ENCODE measurements around the gene OR5H15. TPM values are rescaled to one million over a fixed set of nuclear protein-coding genes. Genes with fewer than 3 reads are reported as not detected.
"Not testable (repeated sequence)": the region's sequence is repeated elsewhere in the genome, so short reads cannot be mapped to it uniquely, and the experiment has no call there.

Gene OR5H15
- total RNA-seq (not detected), polyA plus RNA-seq (ENCODE audit: insufficient read depth, low read depth, low replicate concordance) (not detected)
- long read RNA-seq, donor 1: 0 reads
- long read RNA-seq, donor 2: 0 reads
- long read RNA-seq, donor 3: 0 reads
- long read RNA-seq, donor 4: 0 reads
- long read RNA-seq, donor 5: 0 reads
- long read RNA-seq, donor 6: 0 reads
- long read RNA-seq, donor 7: 0 reads
- long read RNA-seq, donor 8: 0 reads
- long read RNA-seq, donor 9: 0 reads
- long read RNA-seq, donor 10: 0 reads

DNA sequence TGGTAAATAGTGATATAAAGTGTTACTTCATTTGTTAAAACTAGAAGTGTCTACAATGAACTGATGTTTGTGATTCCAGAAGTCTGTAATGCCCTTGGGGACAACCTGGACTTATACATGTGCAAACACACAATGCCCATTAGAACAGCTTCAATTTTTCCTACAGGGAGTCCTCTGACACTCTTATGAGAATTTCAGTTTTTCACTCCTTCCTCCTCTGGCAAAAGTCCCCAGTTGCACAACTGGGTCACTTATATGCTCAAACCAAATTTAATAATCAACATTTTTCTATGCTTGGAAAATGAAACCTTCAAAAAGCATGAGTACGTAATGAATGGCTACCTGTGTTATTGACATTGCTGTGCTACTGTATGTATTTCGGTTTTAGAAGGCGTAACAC lies at the start of gene OR5H15:
OR5H15 (plus strand) TSS at position 301 of the 400 bp plus-strand sequence. CDS start 2,004 bp downstream, outside the sequence.
- no peak within 1 kb of the TSS for H3K4me3 ChIP-seq (ENCODE audit: low read length in 3 of 3)
- no peak for DNase-seq
- no peak within 1 kb of the TSS for H3K9ac ChIP-seq (ENCODE audit: low read length in 3 of 3)
- no peaks in the 10 kb centered on the region for H3K27me3 ChIP-seq (ENCODE audit: control insufficient read depth, insufficient read depth, low read length)
- no peak within 1 kb of the TSS for H3K27ac ChIP-seq (ENCODE audit: low read depth in 2 of 2, low read length in 2 of 2)
- H3K36me3 ChIP-seq (ENCODE audit: control insufficient read depth in 2 of 3, insufficient read depth in 3 of 3, low read length in 3 of 3): no peaks in the 10 kb centered on the region
- TF ChIP-seq, protein P1, sequence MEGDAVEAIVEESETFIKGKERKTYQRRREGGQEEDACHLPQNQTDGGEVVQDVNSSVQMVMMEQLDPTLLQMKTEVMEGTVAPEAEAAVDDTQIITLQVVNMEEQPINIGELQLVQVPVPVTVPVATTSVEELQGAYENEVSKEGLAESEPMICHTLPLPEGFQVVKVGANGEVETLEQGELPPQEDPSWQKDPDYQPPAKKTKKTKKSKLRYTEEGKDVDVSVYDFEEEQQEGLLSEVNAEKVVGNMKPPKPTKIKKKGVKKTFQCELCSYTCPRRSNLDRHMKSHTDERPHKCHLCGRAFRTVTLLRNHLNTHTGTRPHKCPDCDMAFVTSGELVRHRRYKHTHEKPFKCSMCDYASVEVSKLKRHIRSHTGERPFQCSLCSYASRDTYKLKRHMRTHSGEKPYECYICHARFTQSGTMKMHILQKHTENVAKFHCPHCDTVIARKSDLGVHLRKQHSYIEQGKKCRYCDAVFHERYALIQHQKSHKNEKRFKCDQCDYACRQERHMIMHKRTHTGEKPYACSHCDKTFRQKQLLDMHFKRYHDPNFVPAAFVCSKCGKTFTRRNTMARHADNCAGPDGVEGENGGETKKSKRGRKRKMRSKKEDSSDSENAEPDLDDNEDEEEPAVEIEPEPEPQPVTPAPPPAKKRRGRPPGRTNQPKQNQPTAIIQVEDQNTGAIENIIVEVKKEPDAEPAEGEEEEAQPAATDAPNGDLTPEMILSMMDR (IDR thresholded peaks at IDR 0.05; ENCODE audit: borderline replicate concordance, extremely low read depth, insufficient read depth): no peak
- peaks cover 0 to 2% (median 0%) of the 10 kb centered on the region in 3 donors for H3K9me3 ChIP-seq (ENCODE audit: control insufficient read depth in 2 of 3, insufficient read depth in 1 of 3, low read length in 3 of 3)
- peaks cover 0 to 3% (median 0%) of the 10 kb centered on the region in 3 donors for H3K4me1 ChIP-seq (ENCODE audit: control insufficient read depth in 2 of 3, insufficient read depth in 2 of 3, low read depth in 1 of 3, low read length in 3 of 3)
- FAIRE-seq: no peak
- intact Hi-C loops (cut with DNase I): no loop called here

- intact Hi-C loops (cut with DNase I): no loop called here
- H3K27ac ChIP-seq (ENCODE audit: low read depth in 2 of 2, low read length in 2 of 2): no peak within 1 kb of the TSS
- no peaks in the 10 kb centered on the region for H3K36me3 ChIP-seq (ENCODE audit: control insufficient read depth in 2 of 3, insufficient read depth in 3 of 3, low read length in 3 of 3)
- no peaks in the 10 kb centered on the region for H3K9me3 ChIP-seq (ENCODE audit: control insufficient read depth in 2 of 3, insufficient read depth in 1 of 3, low read length in 3 of 3)
- H3K27me3 ChIP-seq (ENCODE audit: control insufficient read depth, insufficient read depth, low read length): no peaks in the 10 kb centered on the region
- FAIRE-seq (no peak), DNase-seq (no peak)
- TF ChIP-seq, protein P1 (IDR thresholded peaks at IDR 0.05; ENCODE audit: borderline replicate concordance, extremely low read depth, insufficient read depth): no peak
- H3K4me1 ChIP-seq (ENCODE audit: control insufficient read depth in 2 of 3, insufficient read depth in 2 of 3, low read depth in 1 of 3, low read length in 3 of 3): no peaks in the 10 kb centered on the region
- no peak within 1 kb of the TSS for H3K4me3 ChIP-seq (ENCODE audit: low read length in 3 of 3)
- no peak within 1 kb of the TSS for H3K9ac ChIP-seq (ENCODE audit: low read length in 3 of 3)
Observed at GRCh38 chr3:98130421-98130820, 36.1 kb upstream of the OR5H15 start, which contains the start of gene OR5H1. OR5H1 (plus strand) TSS chr3:98130721; CDS start chr3:98132698, 1,977 bp downstream.

DNA sequence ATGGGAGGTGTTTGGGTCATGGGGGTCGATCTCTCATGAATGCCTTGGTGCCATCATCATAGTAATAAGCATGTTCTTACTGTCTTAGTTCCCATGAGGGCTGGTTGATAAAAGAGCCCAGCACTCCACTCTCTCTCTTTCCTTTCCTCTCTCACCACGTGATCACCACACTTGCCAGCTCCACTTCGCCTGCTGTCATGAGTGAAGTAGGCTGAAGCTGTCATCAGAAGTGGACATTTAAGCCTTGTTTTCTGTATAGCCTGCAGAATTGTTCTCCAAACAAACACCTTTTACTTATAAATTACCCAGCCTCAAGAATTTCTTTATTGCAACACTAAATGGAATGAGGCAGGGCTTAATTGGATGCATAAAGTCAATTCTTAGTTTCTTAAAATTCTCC lies 29.9 kb upstream of the OR5H15 start:
- Histone ChIP-seq H3K27me3 (ENCODE audit: control insufficient read depth, insufficient read depth, low read length) (no peaks in the 10 kb centered on the region), H3K36me3 (ENCODE audit: control insufficient read depth in 2 of 3, insufficient read depth in 3 of 3, low read length in 3 of 3) (no peaks in the 10 kb centered on the region), H3K9me3 (ENCODE audit: control insufficient read depth in 2 of 3, insufficient read depth in 1 of 3, low read length in 3 of 3) (no peaks in the 10 kb centered on the region), H3K9ac (ENCODE audit: low read length in 3 of 3) (no peak overlapping the region), H3K4me3 (ENCODE audit: low read length in 3 of 3) (no peak overlapping the region), H3K27ac (ENCODE audit: low read depth in 2 of 2, low read length in 2 of 2) (no peak overlapping the region), H3K4me1 (ENCODE audit: control insufficient read depth in 2 of 3, insufficient read depth in 2 of 3, low read depth in 1 of 3, low read length in 3 of 3) (no peaks in the 10 kb centered on the region)
- intact Hi-C loops (cut with DNase I): no loop called here
- no peak for DNase-seq
- TF ChIP-seq, protein P1 (IDR thresholded peaks at IDR 0.05; ENCODE audit: borderline replicate concordance, extremely low read depth, insufficient read depth): no peak
- FAIRE-seq: no peak

DNA sequence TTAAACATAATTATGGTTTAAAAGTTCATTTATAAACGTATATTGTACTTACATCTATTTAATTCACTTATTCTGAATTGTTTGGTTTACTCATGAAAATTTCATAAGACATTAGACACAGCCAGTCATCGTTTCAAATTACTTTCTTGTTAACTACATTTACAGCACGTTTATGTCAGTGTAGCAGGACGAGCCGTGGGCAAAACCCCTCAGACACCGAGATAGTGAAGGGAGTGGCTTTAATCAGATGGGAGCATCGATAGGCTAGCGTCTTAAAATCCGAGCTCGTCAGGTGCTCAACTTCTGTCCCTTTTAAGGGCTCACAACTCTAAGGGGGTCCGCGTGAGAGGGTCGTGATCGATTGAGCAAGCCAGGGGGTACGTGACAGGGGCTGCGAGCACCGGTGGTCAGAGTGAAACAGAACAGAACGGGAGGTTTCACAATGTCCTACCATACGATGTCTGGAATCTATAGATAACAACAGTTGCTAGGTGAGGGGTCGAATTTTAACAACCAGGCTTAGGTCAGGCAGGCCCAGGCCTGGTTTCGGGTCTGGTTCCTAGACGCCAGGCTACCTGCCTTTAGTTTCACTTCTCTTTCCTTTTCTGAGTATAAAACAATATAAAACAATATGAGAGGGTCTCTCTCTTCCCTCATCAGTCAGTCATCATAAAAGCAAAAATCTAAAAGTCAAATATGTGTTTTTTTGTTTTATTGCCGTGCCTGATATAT lies 28.5 kb upstream of the OR5H15 start:
- H3K9me3 ChIP-seq (ENCODE audit: control insufficient read depth in 2 of 3, insufficient read depth in 1 of 3, low read length in 3 of 3); H3K36me3 ChIP-seq (ENCODE audit: control insufficient read depth in 2 of 3, insufficient read depth in 3 of 3, low read length in 3 of 3); H3K4me3 ChIP-seq (ENCODE audit: low read length in 3 of 3); DNase-seq; FAIRE-seq; H3K27ac ChIP-seq (ENCODE audit: low read depth in 2 of 2, low read length in 2 of 2); H3K27me3 ChIP-seq (ENCODE audit: control insufficient read depth, insufficient read depth, low read length); H3K4me1 ChIP-seq (ENCODE audit: control insufficient read depth in 2 of 3, insufficient read depth in 2 of 3, low read depth in 1 of 3, low read length in 3 of 3); H3K9ac ChIP-seq (ENCODE audit: low read length in 3 of 3); intact Hi-C loops (cut with DNase I): not testable (repeated sequence)

Measured in kidney (tissue), 22 donors.